ENCODE data around the gene CDC37. TPM values are rescaled to one million over a fixed set of nuclear protein-coding genes. Genes with fewer than 3 reads are reported as not detected.

The CDC37 gene
- total and polyA plus RNA-seq, 2 experiments from 2014 or later = 183 to 280 TPM

- Histone ChIP-seq H4K20me1 (replicated peaks; ENCODE audit: insufficient read depth) (0 out of 2 replicates have a peak, but pooled peaks cover 3% of the 10 kb centered on the region), H3K36me3 (ENCODE audit: insufficient read depth) (no peaks in the 10 kb centered on the region; the same call in 1 of the 2 replicates), H3K79me2 (replicated peaks; ENCODE audit: insufficient read depth) (no peaks in the 10 kb centered on the region), H3K4me1 (ENCODE audit: insufficient read depth) (no peaks in the 10 kb centered on the region), H2AFZ (no peak overlapping the region), H3K4me2 (no peak overlapping the region), H3K27ac (ENCODE audit: low read depth) (no peak overlapping the region), H3F3A (replicated peaks; ENCODE audit: low read depth) (no peaks in the 10 kb centered on the region), H3K9me2 (ENCODE audit: insufficient read depth) (no peaks in the 10 kb centered on the region), H3K4me3 (no peak overlapping the region), H3K27me3 (ENCODE audit: insufficient read depth) (no peaks in the 10 kb centered on the region)
- ATAC-seq = no peak
- Mint-ChIP-seq H3K4me1 (no peaks in the 10 kb centered on the region), H3K9me3 (no peaks in the 10 kb centered on the region; the same call in 2 of the 3 replicates), H3K36me3 (ENCODE audit: low read depth) (peaks cover 36% of the 10 kb centered on the region), H3K27ac (no peak overlapping the region), H3K27me3 (ENCODE audit: insufficient read depth, low read depth, poor library complexity) (peaks cover 9% of the 10 kb centered on the region), H3K4me3 (no peak overlapping the region)
- no peak for TF ChIP-seq ZNF462 (CRISPR knock-in tag; IDR thresholded peaks at IDR 0.05)
- TF ChIP-seq POLR2AphosphoS5 (IDR thresholded peaks at IDR 0.05; ENCODE audit: low read depth) = no peak
- TF ChIP-seq ETS1 (IDR thresholded peaks at IDR 0.05) = no peak
- TF ChIP-seq CREB1 (CRISPR knock-in tag; IDR thresholded peaks at IDR 0.05; ENCODE audit: low read depth) = no peak
- TF ChIP-seq EZH2 (IDR thresholded peaks at IDR 0.05; ENCODE audit: low read depth, unreplicated experiment) = no peak
- TF ChIP-seq ZNF114 (CRISPR knock-in tag; IDR thresholded peaks at IDR 0.05) = no peak
- no peak for TF ChIP-seq STAT1 (IDR thresholded peaks at IDR 0.05; ENCODE audit: unreplicated experiment)
- DNase-seq (ENCODE audit: low spot score) = no peak
Measured at GRCh38 chr19:10364644-10365043, 38.7 kb downstream of the CDC37 start.
